ENCODE results near the gene CTSA.

DNA sequence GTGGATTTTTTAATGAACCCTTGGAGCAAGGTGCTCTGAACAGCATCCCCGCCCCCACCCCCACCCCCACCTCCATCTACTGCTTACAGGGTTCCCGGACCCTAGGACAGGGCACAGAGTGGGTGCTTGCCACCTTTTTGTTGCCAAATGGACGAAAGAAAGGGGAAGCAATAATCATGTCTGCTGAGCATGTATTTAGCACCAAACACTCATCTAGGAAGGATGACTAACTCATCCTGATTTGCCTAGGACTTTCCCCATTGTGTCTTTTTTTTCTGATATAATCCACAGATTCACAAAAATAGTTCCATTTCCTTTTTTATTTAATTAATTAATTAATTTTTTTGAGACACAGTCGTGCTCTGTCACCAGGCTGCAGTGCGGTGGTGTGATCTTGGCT, 22.0 kb downstream of the CTSA start:
- TF ChIP-seq CTCF (conservative IDR thresholded peaks at IDR 0.05) (no peak), EZH2 (IDR thresholded peaks at IDR 0.05; ENCODE audit: low read depth) (no peak)

Measured in PC-9 (cell line).